Measurements from ENCODE around the gene CFAP210. TPM values are rescaled to one million over a fixed set of nuclear protein-coding genes. Genes with fewer than 3 reads are reported as not detected.
"Not testable (repeated sequence)": the region's sequence is repeated elsewhere in the genome, so short reads cannot be mapped to it uniquely, and the experiment has no call there.

The CFAP210 gene
- total RNA-seq, 2 donors from 2014 or later: 0.16 TPM; not detected in 1

DNA sequence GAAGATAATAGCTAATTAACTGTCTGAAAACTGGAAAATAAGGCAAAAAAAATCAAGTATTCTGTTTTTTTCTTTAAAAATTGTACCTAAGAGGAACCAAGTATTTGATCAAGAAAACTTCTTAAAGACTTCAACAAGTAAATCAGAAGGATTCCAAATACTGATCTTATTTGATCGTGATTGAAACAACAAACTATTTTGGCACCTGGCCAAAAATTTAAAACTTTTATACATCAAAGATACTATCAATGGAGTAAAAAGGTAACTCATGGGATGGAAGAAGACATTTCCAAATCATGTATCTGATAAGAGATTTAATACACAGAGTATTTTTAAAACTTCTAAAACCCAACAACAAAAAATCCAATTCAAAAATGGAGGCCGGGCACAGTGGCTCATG lies 46.7 kb downstream of the CFAP210 start:
- intact Hi-C loops (cut with DNase I): no loop called here
- no peak for DNase-seq
- no peak for ATAC-seq

DNA sequence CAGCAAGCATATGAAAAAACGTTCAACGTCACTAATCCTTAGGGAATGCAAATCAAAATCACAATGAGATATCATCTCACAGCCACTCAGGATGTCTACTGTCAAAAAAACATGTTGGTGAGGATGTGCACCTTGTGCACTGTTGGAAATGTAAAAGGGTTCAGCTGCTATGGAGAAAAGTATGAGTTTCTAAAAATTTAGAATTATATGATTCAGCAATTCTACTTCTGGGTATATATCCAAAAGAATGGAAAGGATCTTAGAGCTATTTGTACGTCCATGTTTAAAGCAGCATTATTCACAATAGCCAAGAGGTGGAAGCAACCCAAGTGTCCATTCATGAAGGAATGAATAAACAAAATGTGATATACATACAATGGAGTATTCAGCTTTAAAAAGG lies 50.0 kb downstream of the CFAP210 start:
- DNase-seq (no peak), ATAC-seq (no peak)
- intact Hi-C loops (cut with DNase I): no loop called here

DNA sequence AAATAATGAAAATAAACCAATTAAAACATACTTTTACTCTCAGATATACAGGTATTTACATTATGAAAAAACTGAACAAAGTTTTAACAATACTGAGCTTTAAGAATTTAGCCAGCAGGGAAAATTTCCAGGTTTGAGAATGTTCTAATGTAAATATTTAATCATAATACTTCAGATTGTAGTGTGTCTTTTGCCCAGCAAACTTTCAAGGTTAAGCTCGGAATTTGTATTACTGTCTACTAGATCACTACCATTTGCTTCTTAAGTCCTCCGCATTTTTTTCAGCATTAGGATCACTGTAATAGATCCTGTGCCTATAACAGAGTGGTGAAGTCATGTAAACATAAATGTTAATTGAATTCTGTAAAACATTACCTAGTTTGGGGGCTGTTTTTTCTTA lies 52.7 kb downstream of the CFAP210 start:
- DNase-seq (no peak), ATAC-seq (no peak)
- intact Hi-C loops (cut with DNase I): no loop called here

DNA sequence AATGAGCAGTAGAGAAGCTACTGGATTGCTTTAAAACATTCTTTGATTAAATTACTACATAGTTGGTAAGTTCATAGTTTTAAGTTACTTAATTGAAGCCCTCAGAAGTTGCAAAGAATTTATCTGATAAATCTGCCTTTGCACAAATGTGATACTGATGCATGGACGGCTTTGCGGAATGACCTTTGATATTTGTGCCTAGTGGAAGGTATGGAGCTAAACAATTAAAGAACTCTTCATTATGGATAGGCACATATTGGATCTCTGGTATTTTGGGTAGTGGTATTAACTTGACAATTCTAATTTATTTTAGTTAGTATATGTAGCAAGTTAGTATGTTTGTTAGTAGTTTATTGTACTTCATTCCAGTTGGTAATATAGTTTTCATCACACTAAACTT lies 54.1 kb downstream of the CFAP210 start:
- intact Hi-C loops (cut with DNase I): no loop called here
- DNase-seq: no peak
- no peak for ATAC-seq

DNA sequence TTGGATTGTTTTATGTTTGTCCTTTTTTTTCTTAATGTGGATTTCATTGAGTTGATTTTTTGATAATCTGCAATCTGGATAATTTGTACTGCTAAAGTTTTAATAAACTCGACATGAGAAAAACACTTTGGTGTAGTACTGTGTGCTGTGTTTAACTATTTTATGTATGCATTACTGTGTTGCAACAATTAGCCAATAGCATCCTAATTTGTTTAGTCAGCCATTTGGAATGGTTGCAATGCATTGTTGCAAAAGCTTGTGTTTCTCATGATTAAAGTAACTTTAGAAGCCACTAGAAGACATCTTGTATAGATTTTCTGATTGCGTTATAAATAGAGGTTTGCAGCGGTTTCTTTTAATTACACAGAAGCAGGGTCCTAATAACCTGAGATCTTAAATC lies 56.6 kb downstream of the CFAP210 start:
- intact Hi-C loops (cut with DNase I): no loop called here
- ATAC-seq (no peak), DNase-seq (no peak)

DNA sequence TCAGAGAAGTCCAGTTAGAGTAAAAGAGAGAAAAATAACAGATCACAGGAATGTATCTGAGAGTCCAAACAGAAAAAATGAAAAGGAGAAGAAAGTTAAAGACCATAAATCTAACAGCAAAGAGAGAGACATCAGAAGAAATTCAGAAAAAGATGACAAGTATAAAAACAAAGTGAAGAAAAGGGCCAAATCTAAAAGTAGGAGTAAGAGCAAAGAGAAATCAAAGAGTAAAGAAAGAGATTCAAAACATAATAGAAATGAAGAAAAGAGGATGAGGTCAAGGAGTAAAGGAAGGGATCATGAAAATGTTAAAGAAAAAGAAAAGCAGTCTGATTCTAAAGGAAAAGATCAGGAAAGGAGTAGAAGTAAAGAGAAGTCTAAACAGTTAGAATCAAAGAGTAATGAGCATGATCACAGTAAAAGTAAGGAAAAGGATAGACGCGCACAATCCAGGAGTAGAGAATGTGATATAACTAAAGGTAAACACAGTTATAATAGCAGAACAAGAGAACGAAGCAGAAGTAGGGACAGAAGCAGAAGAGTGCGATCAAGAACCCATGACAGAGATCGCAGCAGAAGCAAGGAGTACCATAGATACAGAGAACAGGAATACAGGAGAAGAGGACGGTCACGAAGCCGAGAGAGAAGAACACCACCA lies 57.6 kb downstream of the CFAP210 start:
- no peak for ATAC-seq
- intact Hi-C loops (cut with DNase I): no loop called here

DNA sequence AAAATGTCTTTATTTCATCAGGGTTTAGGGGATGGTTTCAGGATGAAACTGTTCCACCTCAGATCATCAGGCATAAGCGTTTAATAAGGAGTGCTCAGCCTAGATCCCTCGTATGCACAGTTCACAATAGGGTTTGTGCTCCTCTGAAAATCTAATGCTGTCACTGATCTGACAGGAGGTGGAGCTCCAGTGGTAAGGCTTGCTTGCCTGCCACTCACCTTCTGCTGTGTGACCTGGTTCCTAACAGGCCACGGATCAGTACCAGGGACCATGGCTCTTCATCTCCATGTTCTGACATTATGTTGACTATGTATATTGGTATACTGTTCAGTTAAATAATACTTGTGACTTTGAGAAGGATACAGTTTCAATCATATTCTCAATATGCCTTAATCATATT lies 68.4 kb downstream of the CFAP210 start:
- DNase-seq: no peak
- ATAC-seq: no peak
- intact Hi-C loops (cut with DNase I): no loop called here

More for the DNA sequence above, 57.6 kb downstream of the CFAP210 start:
- no peak for DNase-seq

DNA sequence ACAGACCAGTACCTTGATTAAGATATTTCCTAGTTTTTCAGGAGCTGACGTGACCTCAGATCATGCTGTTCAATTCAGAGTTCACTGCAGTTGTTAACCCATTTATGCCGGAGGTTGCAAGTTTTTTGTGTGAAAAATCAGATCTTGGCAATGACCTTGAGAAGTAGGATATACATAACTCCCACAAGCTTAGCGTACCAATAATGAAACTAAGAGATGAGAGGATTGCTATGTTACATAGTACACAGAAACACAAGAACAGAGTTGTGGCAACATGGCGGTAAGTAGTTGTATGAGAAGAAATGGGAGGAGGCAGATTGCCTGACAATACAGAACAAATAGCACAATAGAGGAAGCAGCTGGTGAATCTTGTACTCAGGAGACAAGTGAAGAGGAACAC lies 71.0 kb downstream of the CFAP210 start:
- no peak for DNase-seq
- ATAC-seq: no peak
- intact Hi-C loops (cut with DNase I): no loop called here

DNA sequence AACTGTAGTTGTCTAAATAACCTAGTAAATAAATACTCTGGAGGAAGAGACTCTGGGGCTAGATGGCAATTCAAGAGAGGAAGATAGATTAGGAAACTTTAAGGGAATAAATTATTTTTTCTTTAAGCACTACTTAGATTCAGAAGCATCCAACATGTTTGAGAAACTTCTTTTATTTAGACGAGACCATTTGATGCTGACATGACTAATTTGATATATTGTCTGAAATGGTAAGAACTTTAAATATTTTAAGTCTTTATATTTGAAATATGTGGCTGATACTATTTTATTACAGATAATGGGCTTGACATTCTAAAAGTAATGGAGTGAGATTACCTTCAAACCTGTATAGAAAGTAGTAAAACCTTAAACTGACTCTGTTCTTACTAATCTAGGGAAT lies 73.7 kb downstream of the CFAP210 start:
- intact Hi-C loops (cut with DNase I): no loop called here
- ATAC-seq: no peak
- no peak for DNase-seq

DNA sequence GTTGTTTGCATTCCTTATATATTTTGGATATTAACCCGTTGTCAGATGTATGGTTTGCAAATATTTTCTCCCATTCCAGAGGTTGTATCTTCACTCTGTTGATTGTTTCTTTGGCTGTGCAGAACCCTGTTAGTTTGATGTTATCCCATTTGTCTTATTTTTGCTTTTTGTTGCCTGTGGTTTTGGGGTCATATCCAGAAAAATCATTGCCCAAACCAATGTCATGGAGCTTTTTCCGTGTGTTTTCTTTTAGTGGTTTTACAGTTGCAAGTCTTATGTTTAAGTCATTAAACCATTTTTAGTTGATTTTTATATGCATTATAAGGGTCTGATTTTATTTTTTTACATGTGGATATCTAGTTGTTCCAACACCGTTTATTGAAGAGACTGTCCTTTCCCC lies 74.3 kb downstream of the CFAP210 start:
- intact Hi-C loops (cut with DNase I): no loop called here
- DNase-seq (no peak), ATAC-seq (no peak)

DNA sequence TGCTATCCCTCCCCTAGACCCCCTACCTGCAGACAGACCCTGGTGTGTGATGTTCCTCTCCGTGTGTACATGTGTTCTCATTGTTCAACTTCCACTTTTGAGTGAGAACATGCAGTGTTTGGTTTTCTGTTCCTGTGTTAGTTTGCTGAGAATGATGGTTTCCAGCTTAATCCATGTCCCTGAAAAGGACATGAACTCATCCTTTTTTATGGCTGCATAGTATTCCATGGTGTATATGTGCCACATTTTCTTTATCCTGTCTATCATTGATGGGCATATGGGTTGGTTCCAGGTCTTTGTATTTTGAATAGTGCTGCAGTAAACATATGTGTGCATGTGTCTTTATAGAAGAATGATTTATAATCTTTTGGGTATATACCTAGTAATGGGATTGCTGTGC lies 78.2 kb downstream of the CFAP210 start:
- intact Hi-C loops (cut with DNase I); ATAC-seq; DNase-seq: not testable (repeated sequence)

DNA sequence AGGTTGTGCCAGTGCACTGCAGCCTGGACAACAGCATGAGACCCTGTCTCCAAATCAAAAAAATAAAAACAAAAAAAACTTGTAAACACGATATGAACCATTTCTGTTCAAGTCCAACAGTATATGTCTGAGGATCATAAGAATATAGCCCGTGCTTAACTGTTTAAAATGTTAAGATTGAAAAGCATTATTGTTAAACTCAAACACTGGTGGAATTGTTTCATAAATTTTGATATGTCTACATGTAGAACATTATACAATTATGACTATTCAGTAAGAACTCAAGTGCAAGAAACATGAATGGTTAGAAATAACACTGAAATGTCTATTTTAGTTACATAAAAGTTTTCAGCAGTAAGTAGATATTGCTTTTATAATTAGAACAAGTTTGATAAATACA lies 80.3 kb downstream of the CFAP210 start:
- ATAC-seq: no peak
- intact Hi-C loops (cut with DNase I): no loop called here
- DNase-seq: no peak

DNA sequence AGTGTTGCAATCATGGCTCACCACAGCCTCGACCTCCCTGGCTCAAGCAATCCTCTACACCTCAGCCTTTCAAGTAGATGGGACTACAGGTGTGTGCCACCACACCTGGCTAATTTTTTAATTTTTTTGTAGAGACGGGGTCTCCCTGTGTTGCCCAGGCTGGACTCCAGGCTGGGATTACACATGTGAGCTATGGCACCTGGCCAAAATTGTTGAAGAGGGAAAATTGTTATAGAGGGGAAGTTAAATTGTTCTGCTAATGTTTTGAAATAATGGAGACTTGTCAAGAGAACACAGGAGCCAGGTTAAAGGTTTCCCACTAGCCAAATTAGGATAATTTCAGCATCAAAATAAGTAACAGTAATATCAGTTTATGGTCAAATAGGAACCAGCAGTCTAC lies 84.9 kb downstream of the CFAP210 start:
- ATAC-seq (no peak), DNase-seq (no peak)
- intact Hi-C loops (cut with DNase I): no loop called here

DNA sequence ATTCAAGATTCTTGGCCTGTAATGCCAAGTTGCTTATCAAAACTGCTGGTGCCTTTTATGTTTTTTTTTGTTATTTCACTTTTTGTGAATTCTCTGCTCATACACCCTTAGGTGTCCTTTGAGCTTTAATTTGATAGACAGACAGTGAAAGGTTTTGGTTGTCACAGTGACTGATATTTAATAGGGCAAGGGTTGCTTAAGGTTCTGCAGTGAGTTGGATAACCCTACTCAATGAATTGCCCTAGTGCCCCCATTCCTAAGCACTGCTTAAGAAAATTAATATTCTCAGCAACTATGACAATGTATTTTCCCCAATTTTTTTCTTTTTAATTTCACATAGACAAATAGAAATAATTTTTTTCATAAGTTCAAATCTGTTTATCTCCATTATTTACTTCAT lies 94.6 kb downstream of the CFAP210 start:
- ATAC-seq (no peak), DNase-seq (no peak)
- intact Hi-C loops (cut with DNase I): no loop called here

DNA sequence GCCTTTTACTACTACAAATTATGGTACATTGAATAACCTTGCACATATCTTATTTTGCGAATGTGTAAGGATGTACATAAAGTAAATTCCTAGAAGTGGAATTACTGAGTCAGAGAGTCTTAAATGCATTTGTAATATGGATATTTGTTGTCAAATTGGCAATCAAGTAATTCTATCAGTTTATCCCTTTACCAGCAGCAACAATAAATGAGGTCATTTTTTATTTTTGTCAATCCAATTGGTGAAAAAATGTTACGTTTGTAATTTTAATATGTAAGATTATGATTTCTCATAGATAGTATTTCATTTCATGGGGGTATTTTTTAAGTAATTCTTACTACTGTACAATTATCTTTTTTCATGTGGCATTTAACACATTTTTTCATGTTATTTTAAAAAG lies 95.2 kb downstream of the CFAP210 start:
- intact Hi-C loops (cut with DNase I): no loop called here
- ATAC-seq (no peak), DNase-seq (no peak)

DNA sequence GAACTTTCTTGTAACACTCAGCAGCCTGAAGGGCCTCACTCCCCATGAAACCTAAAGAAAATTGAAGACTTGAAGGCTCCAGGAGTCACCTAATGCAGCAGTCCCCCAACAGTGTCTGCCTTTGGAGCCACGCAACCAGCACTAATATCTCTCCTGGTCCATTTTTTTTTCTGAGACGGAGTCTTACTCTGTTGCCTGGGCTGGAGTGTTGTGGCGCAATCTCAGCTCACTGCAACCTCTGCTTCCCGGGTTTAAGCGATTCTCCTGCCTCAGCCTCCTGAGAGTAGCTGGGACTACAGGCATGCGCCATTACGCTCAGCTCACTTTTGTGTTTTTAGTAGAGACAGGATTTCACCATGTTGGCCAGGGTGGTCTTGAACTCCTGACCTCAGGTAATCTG lies 97.7 kb downstream of the CFAP210 start:
- intact Hi-C loops (cut with DNase I); ATAC-seq; DNase-seq: not testable (repeated sequence)

Other genes starting within 250 kb of the CFAP210 start
- gene BBS5, start 214.9 kb downstream of the CFAP210 start, total RNA-seq: 1 to 10 TPM; 6.7 to 8.5 TPM
- 10 to 100 TPM; 92.0 to 95.9 TPM for gene KLHL41, start 184.7 kb downstream of the CFAP210 start, total RNA-seq
- 10 to 100 TPM; 45.1 to 66.4 TPM for gene FASTKD1, start 120.5 kb downstream of the CFAP210 start, total RNA-seq
- gene PPIG, start 110.1 kb downstream of the CFAP210 start, total RNA-seq: 10 to 100 TPM; 33.7 to 45.3 TPM
- 1 to 10 TPM; 3.4 to 3.9 TPM for gene PHOSPHO2, start 64 bp upstream of the CFAP210 start, total RNA-seq
- 10 to 100 TPM; 19.5 to 22.5 TPM for gene KLHL23, start 39.4 kb upstream of the CFAP210 start, total RNA-seq
- 10 to 100 TPM; 57.4 to 75.3 TPM for gene SSB, start 104.5 kb upstream of the CFAP210 start, total RNA-seq
- 10 to 100 TPM; 51.5 to 55.2 TPM for gene METTL5, start 130.5 kb upstream of the CFAP210 start, total RNA-seq
- 10 to 100 TPM; 67.3 to 76.4 TPM for gene UBR3, start 133.0 kb upstream of the CFAP210 start, total RNA-seq